Urinary bladder (tissue), 4 donors: ENCODE results near the gene LY6G6D. TPM values are rescaled to one million over a fixed set of nuclear protein-coding genes. Genes with fewer than 3 reads are reported as not detected.
"Not testable (repeated sequence)": the region's sequence is repeated elsewhere in the genome, so short reads cannot be mapped to it uniquely, and the experiment has no call there.

Experiments used
- DNase-seq: peaks from one replicate; pipeline ENCODE4 v3.0.0-alpha.2; 2015; ENCODE audit errors: extremely low spot score
- H3K27ac ChIP-seq: one replicate; pipeline ENCODE4 v1.5.1; 2013; ENCODE audit warnings: low read depth, mild to moderate bottlenecking, moderate library complexity
- H3K36me3 ChIP-seq: one replicate; pipeline ENCODE4 v1.6.1; 2013; ENCODE audit warnings: mild to moderate bottlenecking, moderate library complexity; ENCODE audit not compliant: insufficient read depth
- H3K4me1 ChIP-seq: one replicate; pipeline ENCODE4 v1.6.1; 2013; ENCODE audit warnings: mild to moderate bottlenecking, moderate library complexity; ENCODE audit not compliant: insufficient read depth
- H3K4me3 ChIP-seq: one replicate; pipeline ENCODE4 v1.5.1; 2013; ENCODE audit warnings: low read depth, low read length
- WGBS: extraction: QIAGEN DNeasy Blood & Tissue Kit; methylation state at CpG from one replicate; pipeline ENCODE4 v1.1.7; 2013; 5-methylcytosine and 5-hydroxymethylcytosine counted together
- polyA plus RNA-seq: library from polyadenylated mRNA; stranded (reverse); fragments of 200-250 nt; gene quantifications from one replicate; pipeline ENCODE4 v1.2.3, GENCODE V29; 2013
- total RNA-seq: library from RNA; depleted of rRNA; stranded (reverse); fragments of >200 nt; gene quantifications from one replicate; pipeline ENCODE4 v1.2.3, GENCODE V29; 2014
- donor health status: healthy with polysubstance abuse.
- donor health status: healthy.

LY6G6D gene
- total and polyA plus RNA-seq, 2 donors, result 1.7 to 3.1 TPM

DNA sequence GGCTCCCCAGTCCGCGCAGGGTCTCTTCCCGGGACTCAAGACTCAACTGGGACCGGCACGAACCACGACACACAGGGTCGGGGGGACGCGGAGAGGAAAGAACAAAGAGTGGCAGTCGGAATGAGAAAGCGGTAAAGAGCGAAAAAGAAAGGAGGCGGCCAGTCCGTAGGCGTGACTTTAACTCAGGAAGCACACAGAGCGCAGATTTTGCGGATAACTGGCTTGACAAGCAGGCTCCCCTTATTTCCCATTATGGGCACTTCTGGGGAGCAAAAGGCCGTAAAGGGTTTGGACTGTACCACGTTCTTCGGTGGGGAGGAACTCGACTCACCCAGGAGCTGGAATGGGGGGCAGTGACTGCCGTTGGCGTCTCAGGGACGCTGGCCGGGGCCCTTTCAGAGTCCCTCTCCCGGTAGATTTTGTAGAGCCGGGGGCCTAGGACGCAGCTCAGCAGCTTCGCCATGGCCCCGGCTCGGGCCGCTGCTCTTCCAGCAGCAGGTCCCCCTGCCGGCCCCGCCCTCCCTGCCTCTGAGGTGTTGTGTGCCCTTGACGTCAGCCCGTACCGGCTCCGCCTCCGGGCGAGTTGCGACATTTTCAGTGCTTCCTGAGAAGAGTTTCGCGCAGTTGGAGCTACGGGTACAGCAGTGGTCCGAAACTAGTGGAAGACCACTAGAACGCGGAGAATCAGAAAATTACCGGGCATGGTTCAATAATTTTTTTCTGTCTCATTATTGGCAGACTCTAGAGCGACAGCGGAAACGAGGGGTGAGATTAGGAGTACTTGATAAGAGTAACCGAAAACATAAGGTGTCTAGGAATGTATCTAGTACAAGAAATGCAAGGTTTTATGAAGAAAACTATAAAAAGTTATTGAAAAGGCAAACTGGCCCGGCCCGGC lies 12.1 kb upstream of the LY6G6D start, which contains the start of gene ABHD16A:
Gene ABHD16A, minus strand, starts transcription at position 506 of the 898 bp plus-strand sequence. Its CDS starts 43 bp downstream, at position 463.
- Histone ChIP-seq H3K4me1 (no peaks in the 10 kb centered on the region), H3K36me3 (no peaks in the 10 kb centered on the region), H3K27ac (peak within 1 kb of the TSS; percentile 97), H3K4me3 (peak within 1 kb of the TSS; percentile 70)
- under 1% methylated on average over 54 of the region's 54 CpGs for WGBS
- peak; percentile 97 for DNase-seq

DNA sequence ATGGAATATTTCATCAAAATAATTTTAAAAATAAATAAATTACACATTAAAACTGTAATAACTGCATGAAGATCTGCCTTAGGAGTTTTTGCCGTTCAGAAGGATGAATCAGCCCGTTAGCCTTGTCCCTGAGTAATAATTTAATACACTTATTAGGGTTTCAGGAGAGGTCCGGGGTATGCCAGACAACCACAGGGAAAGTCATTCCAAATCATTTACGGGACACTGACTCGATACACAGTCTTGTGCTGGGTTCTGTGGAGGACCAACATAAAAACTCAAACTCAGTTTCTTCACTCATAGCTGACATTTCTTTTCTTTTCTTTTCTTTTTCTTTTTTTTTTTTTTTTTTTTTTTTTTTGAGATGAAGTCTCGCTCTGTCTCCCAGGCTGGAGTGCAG lies 9.2 kb upstream of the LY6G6D start:
- no peak overlapping the region for H3K4me3 ChIP-seq
- H3K27ac ChIP-seq, result no peak overlapping the region
- 91% methylated on average over 6 of the region's 6 CpGs for WGBS
- DNase-seq, result no peak
- no peaks in the 10 kb centered on the region for H3K36me3 ChIP-seq
- H3K4me1 ChIP-seq, result no peaks in the 10 kb centered on the region

DNA sequence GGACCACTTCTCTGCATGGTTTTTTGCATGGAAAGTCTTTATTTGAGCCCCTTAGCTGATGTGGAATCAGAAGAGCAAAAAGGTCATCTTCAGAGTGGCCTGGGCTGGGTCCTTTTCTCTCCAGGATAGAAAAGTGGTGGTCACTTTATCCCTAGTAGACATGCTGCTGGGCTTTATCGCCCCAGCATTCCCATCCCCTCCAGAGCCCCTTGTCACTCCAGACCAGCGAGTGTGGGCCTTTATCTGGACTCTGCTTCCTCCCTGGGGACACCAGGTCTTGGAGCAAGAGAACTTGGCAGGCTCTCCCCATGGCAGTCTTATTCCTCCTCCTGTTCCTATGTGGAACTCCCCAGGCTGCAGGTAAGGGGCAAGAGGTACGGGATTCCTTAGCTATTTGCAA lies 8.5 kb upstream of the LY6G6D start, which contains the start of gene LY6G6F:
Gene LY6G6F, plus strand, starts transcription at position 268 of the 400 bp plus-strand sequence. Its CDS starts 41 bp downstream, at position 309.
- DNase-seq, result no peak
- WGBS, result 46% methylated on average over 3 of the region's 3 CpGs

DNA sequence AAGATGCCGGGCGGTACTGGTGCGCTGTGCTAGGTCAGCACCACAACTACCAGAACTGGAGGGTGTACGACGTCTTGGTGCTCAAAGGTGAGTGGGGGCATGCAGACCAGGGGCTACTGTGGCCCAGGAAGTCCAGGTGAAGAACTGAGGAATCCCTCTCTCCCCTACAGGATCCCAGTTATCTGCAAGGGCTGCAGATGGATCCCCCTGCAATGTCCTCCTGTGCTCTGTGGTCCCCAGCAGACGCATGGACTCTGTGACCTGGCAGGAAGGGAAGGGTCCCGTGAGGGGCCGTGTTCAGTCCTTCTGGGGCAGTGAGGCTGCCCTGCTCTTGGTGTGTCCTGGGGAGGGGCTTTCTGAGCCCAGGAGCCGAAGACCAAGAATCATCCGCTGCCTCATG lies 7.4 kb upstream of the LY6G6D start:
- Histone ChIP-seq H3K36me3 (no peaks in the 10 kb centered on the region), H3K4me3 (no peak overlapping the region), H3K27ac (no peak overlapping the region), H3K4me1 (no peaks in the 10 kb centered on the region)
- 88% methylated on average over 10 of the region's 10 CpGs for WGBS
- no peak for DNase-seq

More for the DNA sequence above, 8.5 kb upstream of the LY6G6D start, which contains the start of gene LY6G6F:
- no peak within 1 kb of the TSS for H3K27ac ChIP-seq
- H3K36me3 ChIP-seq, result no peaks in the 10 kb centered on the region
- H3K4me1 ChIP-seq, result no peaks in the 10 kb centered on the region
- no peak within 1 kb of the TSS for H3K4me3 ChIP-seq

DNA sequence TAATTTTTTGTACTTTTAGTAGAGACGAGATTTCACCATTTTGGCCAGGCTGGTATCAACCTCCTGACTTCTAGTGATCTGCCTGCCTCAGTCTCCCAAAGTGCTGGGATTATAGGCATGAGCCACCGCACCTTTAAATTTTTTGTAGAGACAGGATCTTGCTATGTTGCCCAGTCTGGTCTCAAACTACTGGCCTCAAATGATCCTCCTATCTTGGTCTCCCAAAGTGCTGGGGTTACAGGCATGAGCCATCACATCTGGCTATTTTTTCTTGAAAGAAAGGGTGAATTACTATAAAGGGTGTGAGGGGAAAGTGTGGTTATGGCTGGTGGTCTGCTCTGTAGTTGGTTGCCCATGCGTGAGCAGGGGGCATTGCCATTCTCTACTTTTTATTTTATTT lies 6.9 kb upstream of the LY6G6D start:
- 93% methylated on average over 3 of the region's 3 CpGs for WGBS
- H3K27ac ChIP-seq, result no peak overlapping the region
- no peak for DNase-seq
- H3K4me1 ChIP-seq, result no peaks in the 10 kb centered on the region
- H3K36me3 ChIP-seq, result no peaks in the 10 kb centered on the region
- H3K4me3 ChIP-seq, result no peak overlapping the region

DNA sequence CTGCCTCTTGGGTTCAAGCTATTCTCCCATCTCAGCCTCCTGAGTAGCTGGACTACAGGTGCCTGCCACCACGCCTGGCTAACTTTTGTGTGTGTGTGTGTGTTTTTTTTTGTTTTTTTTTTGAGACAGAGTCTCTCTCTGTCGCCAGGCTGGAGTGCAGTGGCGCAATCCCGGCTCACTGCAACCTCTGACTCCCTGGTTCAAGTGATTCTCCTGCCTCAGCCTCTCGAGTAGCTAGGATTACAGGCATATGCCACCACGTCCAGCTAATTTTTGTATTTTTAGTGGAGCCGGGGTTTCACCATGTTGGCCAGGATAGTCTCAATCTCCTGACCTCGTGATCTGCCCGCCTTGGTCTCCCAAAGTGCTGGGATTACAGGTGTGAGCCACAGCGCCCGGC lies 6.0 kb upstream of the LY6G6D start:
- H3K36me3 ChIP-seq, H3K27ac ChIP-seq, DNase-seq, H3K4me1 ChIP-seq, H3K4me3 ChIP-seq: not testable (repeated sequence)
- 91% methylated on average over 11 of the region's 11 CpGs for WGBS

DNA sequence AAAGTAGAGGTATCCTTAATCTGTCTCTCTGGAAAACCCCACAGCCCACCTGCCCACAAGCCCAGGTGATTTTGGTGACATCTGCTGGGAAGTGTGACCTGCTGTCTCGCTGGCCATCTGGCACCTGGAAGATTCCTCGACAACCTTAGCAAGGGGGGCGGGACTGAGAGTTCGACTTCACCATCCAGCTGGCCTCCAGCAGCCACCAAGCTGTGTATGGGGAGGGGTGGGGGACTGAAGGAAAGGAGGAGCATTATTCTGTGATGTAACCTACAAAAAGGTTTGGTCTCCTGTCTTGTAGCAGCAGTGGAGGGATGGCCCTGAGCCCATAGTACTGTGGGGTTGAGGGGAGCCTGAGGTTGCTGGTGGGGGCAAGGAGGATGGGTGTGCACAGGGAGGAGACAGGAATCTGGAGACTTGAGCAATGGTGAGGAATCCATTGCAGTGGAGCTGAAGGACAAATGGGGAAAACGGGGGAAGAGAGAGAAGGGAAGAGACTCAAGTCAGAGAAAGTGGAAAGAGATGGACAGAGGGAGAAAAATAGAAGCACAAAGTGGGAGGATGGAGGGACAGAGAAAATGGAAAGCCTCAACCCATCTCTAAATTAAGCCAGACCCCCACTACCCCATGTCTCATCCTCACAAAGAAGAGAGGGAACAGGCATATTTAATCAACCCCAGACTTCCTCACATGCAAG lies 4.5 kb upstream of the LY6G6D start:
- H3K27ac ChIP-seq, result no peak overlapping the region
- no peaks in the 10 kb centered on the region for H3K4me1 ChIP-seq
- 60% methylated on average over 5 of the region's 5 CpGs for WGBS
- no peak for DNase-seq
- no peaks in the 10 kb centered on the region for H3K36me3 ChIP-seq
- no peak overlapping the region for H3K4me3 ChIP-seq

DNA sequence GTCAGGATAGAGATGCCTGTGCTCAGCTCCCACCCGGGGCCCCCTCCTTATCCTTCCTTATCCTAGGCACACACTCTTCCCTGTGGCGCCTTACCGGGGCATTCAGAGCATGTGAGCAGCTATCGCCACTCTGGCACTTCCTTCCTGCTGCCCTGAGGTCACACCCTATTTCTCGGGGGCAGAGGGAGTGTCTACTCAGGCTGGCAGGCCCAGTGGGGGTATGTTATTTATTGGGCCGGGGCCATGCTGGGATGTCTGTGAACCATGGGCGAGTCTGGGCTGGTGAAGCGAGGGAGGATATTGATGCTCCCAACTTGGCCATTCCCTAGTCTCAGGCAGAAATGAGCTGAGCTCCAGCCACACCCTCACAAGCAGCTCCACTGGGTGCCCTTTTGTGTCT lies 3.9 kb upstream of the LY6G6D start:
- DNase-seq, result no peak
- Histone ChIP-seq H3K4me1 (no peaks in the 10 kb centered on the region), H3K36me3 (no peaks in the 10 kb centered on the region), H3K4me3 (no peak overlapping the region), H3K27ac (no peak overlapping the region)
- 67% methylated on average over 8 of the region's 8 CpGs for WGBS

DNA sequence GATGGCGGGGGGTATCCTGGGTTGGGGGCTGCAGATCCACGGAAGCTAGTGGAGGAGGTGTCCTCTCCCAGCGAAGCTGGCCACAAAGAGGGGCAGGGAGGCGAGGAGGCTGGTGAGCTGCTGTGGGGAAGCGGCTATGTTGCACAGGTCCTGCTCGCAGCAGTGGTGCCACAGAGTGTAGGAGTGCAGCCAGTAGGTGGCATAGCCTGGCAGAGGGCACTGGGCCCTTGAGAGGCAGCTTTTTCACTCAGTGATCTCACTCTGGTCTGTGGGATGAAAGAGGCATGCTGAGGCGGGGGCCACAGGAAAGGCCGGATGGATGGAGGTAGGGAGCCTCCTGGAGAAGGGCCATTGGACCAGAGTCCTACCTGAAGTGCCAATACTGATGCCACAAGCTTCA lies 2.9 kb upstream of the LY6G6D start:
- 90% methylated on average over 8 of the region's 8 CpGs for WGBS
- Histone ChIP-seq H3K4me3 (no peak overlapping the region), H3K27ac (no peak overlapping the region), H3K4me1 (no peaks in the 10 kb centered on the region), H3K36me3 (no peaks in the 10 kb centered on the region)
- DNase-seq, result no peak

DNA sequence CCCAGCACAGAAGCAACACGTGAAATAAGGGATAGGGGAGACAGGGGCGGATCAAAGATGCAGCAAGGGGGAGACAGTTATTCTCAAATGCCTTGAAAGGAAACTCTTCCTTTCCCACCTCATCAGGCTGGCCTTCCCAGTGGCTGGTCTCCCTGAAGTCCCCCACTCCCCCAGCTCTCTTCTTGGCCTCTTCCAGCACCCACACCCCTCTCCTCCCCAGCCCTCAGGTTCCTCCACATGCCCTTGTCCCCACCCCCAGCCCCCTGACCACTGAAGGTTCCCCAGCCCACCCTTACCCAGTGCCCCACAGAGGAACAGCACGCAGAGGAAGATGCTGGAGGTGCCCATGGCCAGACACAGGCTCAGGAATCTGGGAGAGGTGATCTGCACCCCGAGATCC lies 1.7 kb upstream of the LY6G6D start:
- Histone ChIP-seq H3K4me1 (no peaks in the 10 kb centered on the region), H3K27ac (no peak overlapping the region), H3K4me3 (no peak overlapping the region), H3K36me3 (no peaks in the 10 kb centered on the region)
- no peak for DNase-seq
- WGBS, result 72% methylated on average over 4 of the region's 4 CpGs

DNA sequence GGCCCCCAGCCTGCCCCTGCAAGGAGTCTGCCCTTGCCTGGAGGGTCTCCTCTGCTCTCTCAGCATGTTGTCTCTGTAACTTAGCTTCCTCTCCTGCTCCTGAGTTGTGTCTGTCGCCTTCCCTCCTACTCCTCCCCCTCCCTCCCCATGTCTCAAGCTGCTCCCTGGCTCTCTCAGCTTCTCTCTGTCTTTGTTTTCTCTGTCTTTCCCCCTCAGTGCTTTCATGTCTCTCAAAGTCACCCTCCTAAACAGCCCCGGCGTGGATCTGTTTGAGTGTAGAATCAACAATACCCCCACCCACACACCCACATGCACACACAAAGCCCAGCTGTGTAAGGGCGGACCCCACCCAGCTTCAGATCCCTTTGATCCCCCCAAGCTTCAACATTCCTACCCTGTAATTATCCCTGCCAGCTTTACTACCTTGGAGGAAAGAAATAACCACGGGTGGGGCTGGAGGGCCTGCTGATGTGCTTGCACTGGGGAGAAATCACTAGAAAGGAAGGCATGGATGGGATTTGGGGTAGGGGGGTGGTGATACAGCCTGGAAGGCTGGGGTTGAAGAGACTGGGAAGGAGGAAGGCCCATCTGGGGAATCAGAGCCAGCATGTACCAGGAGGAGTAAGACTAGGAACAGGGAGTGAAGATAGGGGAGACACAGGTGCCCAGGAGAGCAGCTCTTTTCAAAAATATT lies 1.0 kb upstream of the LY6G6D start:
- no peaks in the 10 kb centered on the region for H3K4me1 ChIP-seq
- 51% methylated on average over 5 of the region's 5 CpGs for WGBS
- H3K36me3 ChIP-seq, result no peaks in the 10 kb centered on the region
- no peak for DNase-seq
- H3K27ac ChIP-seq, result no peak overlapping the region
- H3K4me3 ChIP-seq, result no peak overlapping the region

DNA sequence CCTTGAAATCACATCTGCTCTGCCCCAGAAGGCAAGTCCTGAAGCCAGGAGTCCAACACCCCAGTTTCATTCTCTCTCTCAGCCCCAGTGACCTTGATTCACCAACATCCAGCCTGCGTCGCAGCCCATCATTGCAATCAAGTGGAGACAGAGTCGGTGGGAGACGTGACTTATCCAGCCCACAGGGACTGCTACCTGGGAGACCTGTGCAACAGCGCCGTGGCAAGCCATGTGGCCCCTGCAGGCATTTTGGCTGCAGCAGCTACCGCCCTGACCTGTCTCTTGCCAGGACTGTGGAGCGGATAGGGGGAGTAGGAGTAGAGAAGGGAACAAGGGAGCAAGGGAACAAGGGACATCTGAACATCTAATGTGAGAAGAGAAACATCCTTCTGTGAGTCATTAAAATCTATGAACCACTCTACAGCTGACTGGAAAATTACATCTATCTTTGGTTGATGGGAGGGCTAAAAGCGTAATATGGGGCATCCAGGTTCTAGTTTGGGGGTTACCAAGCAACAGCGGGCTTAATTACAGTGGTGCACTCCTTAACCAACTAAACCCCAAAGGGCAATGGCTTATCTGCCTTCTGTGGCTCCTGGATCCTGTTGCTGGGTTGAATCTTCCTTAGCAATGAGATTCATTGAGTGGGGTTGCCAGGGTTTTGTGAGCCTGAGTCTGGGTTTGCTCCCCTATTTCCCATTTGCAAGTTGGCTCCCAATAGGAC lies 2.5 kb downstream of the LY6G6D start:
- Histone ChIP-seq H3K4me3 (no peak overlapping the region), H3K36me3 (no peaks in the 10 kb centered on the region), H3K4me1 (no peaks in the 10 kb centered on the region), H3K27ac (no peak overlapping the region)
- 76% methylated on average over 10 of the region's 10 CpGs for WGBS
- DNase-seq, result no peak

DNA sequence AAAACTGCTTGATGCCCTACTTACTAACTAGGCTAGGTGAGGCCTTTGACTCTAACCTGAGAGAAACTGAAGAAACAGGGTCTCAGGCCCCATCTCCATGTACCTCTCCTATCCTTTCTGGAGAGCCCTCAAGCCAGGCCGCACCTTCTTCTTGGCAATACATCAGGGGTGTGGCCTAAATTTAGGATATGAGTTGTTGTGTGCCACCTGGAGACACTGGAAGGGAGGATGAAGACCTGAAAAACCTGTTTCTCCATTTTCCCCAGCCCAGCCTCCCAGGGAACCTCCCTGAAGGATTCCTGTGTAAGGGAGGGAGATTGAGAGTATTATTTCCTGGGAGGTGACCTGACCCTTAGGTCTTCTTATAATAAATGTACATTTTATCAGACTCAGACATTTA lies 3.1 kb downstream of the LY6G6D start:
- H3K4me3 ChIP-seq, result no peak overlapping the region
- no peak for DNase-seq
- H3K36me3 ChIP-seq, result no peaks in the 10 kb centered on the region
- 83% methylated on average over 1 of the region's 1 CpG for WGBS
- no peaks in the 10 kb centered on the region for H3K4me1 ChIP-seq
- H3K27ac ChIP-seq, result no peak overlapping the region
